GM18517 (cell line): ENCODE measurements around the gene COG5.
"Not testable (repeated sequence)": the region's sequence is repeated elsewhere in the genome, so short reads cannot be mapped to it uniquely, and the experiment has no call there.

Experiments
- ATAC-seq: cut with Tn5 transposase; IDR thresholded peaks from one replicate; pipeline ENCODE4 v1.9.1; 2021; ENCODE audit warnings: mild to moderate bottlenecking, moderate library complexity; ENCODE audit not compliant: unreplicated experiment

COG5 gene

GRCh38 chr7:107234436-107234835 lies 329.3 kb downstream of the COG5 start:
- no peak for ATAC-seq

GRCh38 chr7:107233981-107234380 lies 329.7 kb downstream of the COG5 start:
- ATAC-seq: no peak

GRCh38 chr7:107233174-107233573 lies 330.5 kb downstream of the COG5 start:
- ATAC-seq: no peak

GRCh38 chr7:107232568-107233090 lies 331.1 kb downstream of the COG5 start:
- ATAC-seq: no peak

- no peak for ATAC-seq
Measured at GRCh38 chr7:107230334-107230733, 333.4 kb downstream of the COG5 start.

GRCh38 chr7:107228291-107228690 lies 335.4 kb downstream of the COG5 start:
- ATAC-seq: no peak

- ATAC-seq: no peak
Measured at GRCh38 chr7:107224374-107225223, 339.1 kb downstream of the COG5 start.

- ATAC-seq: not testable (repeated sequence)
Measured at GRCh38 chr7:107220806-107221205, 342.9 kb downstream of the COG5 start.

GRCh38 chr7:107220356-107220755 lies 343.4 kb downstream of the COG5 start:
- no peak for ATAC-seq

- ATAC-seq: no peak
Measured at GRCh38 chr7:107219563-107220244, 344.0 kb downstream of the COG5 start.

GRCh38 chr7:107213945-107214344 lies 349.8 kb downstream of the COG5 start:
- no peak for ATAC-seq

- no peak for ATAC-seq
Measured at GRCh38 chr7:107213193-107213788, 350.4 kb downstream of the COG5 start.

GRCh38 chr7:107212725-107213124 lies 351.0 kb downstream of the COG5 start:
- ATAC-seq: no peak

GRCh38 chr7:107210400-107210799 lies 353.3 kb downstream of the COG5 start:
- no peak for ATAC-seq

GRCh38 chr7:107209565-107209964 lies 354.2 kb downstream of the COG5 start:
- no peak for ATAC-seq

- ATAC-seq: no peak
Measured at GRCh38 chr7:107208563-107208962, 355.2 kb downstream of the COG5 start.

- no peak for ATAC-seq
Measured at GRCh38 chr7:107208024-107208521, 355.6 kb downstream of the COG5 start.

- ATAC-seq: no peak
Measured at GRCh38 chr7:107207459-107207858, 356.3 kb downstream of the COG5 start.

- no peak for ATAC-seq
Measured at GRCh38 chr7:107206706-107207105, 357.0 kb downstream of the COG5 start.

GRCh38 chr7:107206136-107206535 lies 357.6 kb downstream of the COG5 start:
- ATAC-seq: no peak

GRCh38 chr7:107203607-107204006 lies 360.1 kb downstream of the COG5 start:
- ATAC-seq: no peak
